GM23248 (cell line): ENCODE results near the gene TMEM131L. TPM values are rescaled to one million over a fixed set of nuclear protein-coding genes. Genes with fewer than 3 reads are reported as not detected.
A peak's percentile ranks its signal among the peaks of the same experiment; 100 is the strongest.

Source experiments
- DNase-seq: peaks from one replicate; pipeline ENCODE4 v3.0.0-alpha.2; 2015
- H2AFZ ChIP-seq: fragments of 200-600 bp; sonication (generic); 2 replicates; pipeline ENCODE4 v1.6.1; 2016; ENCODE audit warnings: antibody characterized with exemption
- H3F3A ChIP-seq: fragments of 200-600 bp; sonication (generic); 2 replicates; pipeline ENCODE4 v1.6.1; 2016; ENCODE audit warnings: mild to moderate bottlenecking, antibody characterized with exemption, mixed run types; ENCODE audit not compliant: insufficient read depth
- H3K27ac ChIP-seq: fragments of 200-600 bp; sonication (generic); 2 replicates; pipeline ENCODE4 v1.5.1; 2016; ENCODE audit warnings: mild to moderate bottlenecking
- H3K27me3 ChIP-seq: fragments of 200-600 bp; sonication (generic); replicated peaks from 2 replicates; pipeline ENCODE4 v1.6.1; 2016; ENCODE audit warnings: mild to moderate bottlenecking; ENCODE audit not compliant: insufficient read depth
- H3K36me3 ChIP-seq: fragments of 200-600 bp; sonication (generic); 2 replicates; pipeline ENCODE4 v1.6.1; 2016; ENCODE audit warnings: low read depth, mild to moderate bottlenecking
- H3K4me1 ChIP-seq: fragments of 200-600 bp; sonication (generic); 2 replicates; pipeline ENCODE4 v1.6.1; 2016; ENCODE audit warnings: mild to moderate bottlenecking; ENCODE audit not compliant: insufficient read depth
- H3K4me2 ChIP-seq: fragments of 200-600 bp; sonication (generic); one replicate; pipeline ENCODE4 v1.6.1; 2016; ENCODE audit warnings: mild to moderate bottlenecking; ENCODE audit not compliant: unreplicated experiment
- H3K4me3 ChIP-seq: fragments of 200-600 bp; sonication (generic); 2 replicates; pipeline ENCODE4 v1.5.1; 2016; ENCODE audit warnings: mild to moderate bottlenecking
- H3K79me2 ChIP-seq: fragments of 200-600 bp; sonication (generic); 2 replicates; pipeline ENCODE4 v1.6.1; 2016; ENCODE audit warnings: mild to moderate bottlenecking; ENCODE audit not compliant: insufficient read depth
- H3K9ac ChIP-seq: fragments of 200-600 bp; sonication (generic); 2 replicates; pipeline ENCODE4 v1.6.1; 2016; ENCODE audit warnings: mild to moderate bottlenecking
- H3K9me2 ChIP-seq: fragments of 200-600 bp; sonication (generic); 2 replicates; pipeline ENCODE4 v1.6.1; 2016; ENCODE audit warnings: mixed run types, mild to moderate bottlenecking, moderate library complexity; ENCODE audit not compliant: insufficient read depth
- H3K9me3 ChIP-seq: fragments of 200-600 bp; sonication (generic); one replicate; pipeline ENCODE4 v1.6.1; 2017; ENCODE audit warnings: low read depth
- H4K20me1 ChIP-seq: fragments of 200-600 bp; sonication (generic); 2 replicates; pipeline ENCODE4 v1.6.0; 2016; ENCODE audit not compliant: insufficient read depth
- EZH2 ChIP-seq: fragments of 200-600 bp; sonication (generic); IDR thresholded peaks from 2 replicates; pipeline ENCODE4 v1.6.1; 2018; ENCODE audit warnings: antibody characterized with exemption, mild to moderate bottlenecking; ENCODE audit not compliant: insufficient read depth, poor library complexity, severe bottlenecking
- EZH2phosphoT487 ChIP-seq: fragments of 200-600 bp; sonication (generic); IDR thresholded peaks from 2 replicates; pipeline ENCODE4 v1.6.1; 2018; ENCODE audit warnings: antibody characterized with exemption, moderate library complexity, mild to moderate bottlenecking, low read depth; ENCODE audit not compliant: insufficient read depth
- WGBS, 2 experiments: methylation state at CpG; one replicate each; pipeline ENCODE4 v1.1.6; 2015 to 2017; ENCODE audit warnings: low lambda C conversion rate in 2 of 2, low coverage in 1 of 2; ENCODE audit errors: missing lambda C conversion rate in 2 of 2; 5-methylcytosine and 5-hydroxymethylcytosine counted together
- in situ Hi-C: fragments of 300-500 bp; cut with MboI; formaldehyde crosslinking; loops from 2 replicates; pipeline ENCODE4 v1.15.0; 2020
- polyA plus RNA-seq: library from polyadenylated mRNA; unstranded; fragments of >200 nt; fragmentation: Nextera tagmentation; extraction: Ambion mirVana; gene quantifications from 2 replicates; pipeline ENCODE4 v1.2.1, GENCODE V29; 2016
- total RNA-seq: library from RNA; depleted of rRNA; stranded (reverse); fragments of >200 nt; shearing (Covaris generic); gene quantifications from 2 replicates; pipeline ENCODE4 v1.2.3, GENCODE V29; 2014

Gene TMEM131L
- total and polyA plus RNA-seq, 2 experiments from 2014 or later: 8.7 to 11.1 TPM

GRCh38 chr4:153528705-153529485 is 62.7 kb downstream of the TMEM131L start:
- TF ChIP-seq EZH2 (no peak), EZH2phosphoT487 (no peak)
- Histone ChIP-seq H3K4me1 (peaks cover 8% of the 10 kb centered on the region; the same call in 1 of the 2 replicates), H3K9ac (no peak overlapping the region), H4K20me1 (no peaks in the 10 kb centered on the region), H3K4me2 (no peak overlapping the region), H3K9me2 (no peaks in the 10 kb centered on the region), H3K27ac (no peak overlapping the region), H2AFZ (no peak overlapping the region), H3K4me3 (no peak overlapping the region), H3K36me3 (no peaks in the 10 kb centered on the region), H3K9me3 (no peaks in the 10 kb centered on the region), H3K27me3 (no peaks in the 10 kb centered on the region), H3K79me2 (no peaks in the 10 kb centered on the region), H3F3A (no peaks in the 10 kb centered on the region)
- WGBS, 2 experiments: 95 to 97% methylated on average over 6 of the region's 6 CpGs
- in situ Hi-C loops: no loop called here
- DNase-seq: no peak

- H2AFZ ChIP-seq: no peak overlapping the region
- no peak overlapping the region for H3K27ac ChIP-seq
- no peak overlapping the region for H3K4me3 ChIP-seq
- DNase-seq: peak; percentile 18
- H3K4me2 ChIP-seq: no peak overlapping the region
- no peaks in the 10 kb centered on the region for H3F3A ChIP-seq
- peaks cover 8% of the 10 kb centered on the region; the same call in 1 of the 2 replicates for H3K4me1 ChIP-seq
- 93 to 95% methylated on average over 3 of the region's 3 CpGs for WGBS, 2 experiments
- no peaks in the 10 kb centered on the region for H4K20me1 ChIP-seq
- TF ChIP-seq EZH2: no peak
- in situ Hi-C loops: no loop called here
- no peaks in the 10 kb centered on the region for H3K9me2 ChIP-seq
- H3K9me3 ChIP-seq: no peaks in the 10 kb centered on the region
- H3K36me3 ChIP-seq: no peaks in the 10 kb centered on the region
- no peaks in the 10 kb centered on the region for H3K79me2 ChIP-seq
- H3K27me3 ChIP-seq: no peaks in the 10 kb centered on the region
- no peak overlapping the region for H3K9ac ChIP-seq
Measured at GRCh38 chr4:153529646-153530045, 63.5 kb downstream of the TMEM131L start.

DNA sequence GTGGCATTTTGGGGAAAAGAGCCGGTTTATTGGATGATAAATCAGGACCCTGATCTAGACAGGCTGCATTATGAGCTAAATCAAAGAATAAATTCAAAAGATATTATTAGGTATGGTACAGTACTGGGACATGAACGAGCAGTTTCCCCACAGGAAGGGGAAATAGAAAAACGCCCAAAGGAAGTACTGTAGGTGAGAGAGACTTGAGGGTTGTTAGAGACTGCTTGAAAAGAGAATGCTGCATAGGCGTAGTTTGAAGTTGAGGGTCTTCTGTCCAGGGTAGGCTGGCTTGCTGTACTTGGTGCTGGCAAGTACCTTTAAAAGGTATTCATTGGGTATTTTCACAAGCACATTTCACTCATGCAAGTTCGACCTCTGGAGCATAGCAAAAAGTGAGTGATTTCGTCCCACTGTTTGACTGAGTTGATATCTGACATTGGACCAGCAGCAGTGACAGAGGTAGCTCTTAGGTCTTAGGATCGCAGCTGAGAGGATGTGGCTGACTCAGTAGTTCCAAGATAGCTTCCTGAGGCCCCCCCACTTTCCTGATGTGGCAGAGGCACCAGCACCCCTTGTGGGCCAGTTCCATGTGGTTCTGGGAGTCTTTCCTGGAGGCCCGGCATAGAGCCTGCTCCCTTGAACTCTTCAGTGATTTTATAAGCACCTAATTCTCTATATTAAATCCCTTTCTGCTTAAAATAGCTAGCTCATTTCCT is 64.3 kb downstream of the TMEM131L start:
- no peaks in the 10 kb centered on the region for H3K36me3 ChIP-seq
- no peak overlapping the region for H2AFZ ChIP-seq
- no peaks in the 10 kb centered on the region for H3K9me2 ChIP-seq
- no peak overlapping the region for H3K4me3 ChIP-seq
- H4K20me1 ChIP-seq: no peaks in the 10 kb centered on the region
- in situ Hi-C loops: no loop called here
- peaks cover 8% of the 10 kb centered on the region; the same call in 1 of the 2 replicates for H3K4me1 ChIP-seq
- no peak overlapping the region for H3K4me2 ChIP-seq
- no peak for TF ChIP-seq EZH2
- no peak for TF ChIP-seq EZH2phosphoT487
- 97 to 99% methylated on average over 8 of the region's 8 CpGs for WGBS, 2 experiments
- H3K27me3 ChIP-seq: no peaks in the 10 kb centered on the region
- H3K79me2 ChIP-seq: no peaks in the 10 kb centered on the region
- no peaks in the 10 kb centered on the region for H3K9me3 ChIP-seq
- no peak for DNase-seq
- no peaks in the 10 kb centered on the region for H3F3A ChIP-seq
- H3K27ac ChIP-seq: no peak overlapping the region
- no peak overlapping the region for H3K9ac ChIP-seq

DNA sequence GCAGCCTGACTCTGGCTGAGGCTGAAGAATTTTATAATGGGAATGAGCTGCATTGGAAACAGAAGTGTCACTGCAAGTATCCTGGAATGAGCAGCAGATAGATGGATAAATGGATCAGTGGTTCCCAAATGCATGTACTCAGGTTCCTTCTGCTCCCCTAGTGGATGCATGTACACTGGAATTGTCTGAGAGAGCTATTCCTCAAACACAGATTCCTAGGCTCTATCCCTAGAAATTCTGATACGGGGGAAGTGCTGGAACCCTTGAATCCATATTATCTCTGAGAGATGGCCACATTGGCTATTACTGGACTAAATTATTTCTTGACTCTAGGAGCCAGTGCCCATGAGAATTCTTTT is 64.8 kb downstream of the TMEM131L start:
- no peaks in the 10 kb centered on the region for H3K79me2 ChIP-seq
- H3K36me3 ChIP-seq: no peaks in the 10 kb centered on the region
- no peaks in the 10 kb centered on the region for H3K27me3 ChIP-seq
- no peak overlapping the region for H2AFZ ChIP-seq
- H3K4me3 ChIP-seq: no peak overlapping the region
- in situ Hi-C loops: no loop called here
- H3K9me3 ChIP-seq: no peaks in the 10 kb centered on the region
- no peak for TF ChIP-seq EZH2
- TF ChIP-seq EZH2phosphoT487: no peak
- no peak overlapping the region for H3K27ac ChIP-seq
- H4K20me1 ChIP-seq: no peaks in the 10 kb centered on the region
- H3K9ac ChIP-seq: no peak overlapping the region
- DNase-seq: no peak
- 94 to 100% methylated on average over 1 of the region's 1 CpG for WGBS, 2 experiments
- H3K4me1 ChIP-seq: peaks cover 12% of the 10 kb centered on the region
- H3F3A ChIP-seq: no peaks in the 10 kb centered on the region
- H3K4me2 ChIP-seq: no peak overlapping the region
- no peaks in the 10 kb centered on the region for H3K9me2 ChIP-seq
